HG03469 (cell line): Measurements from ENCODE around the gene P2RX4.
"Not testable (repeated sequence)": the region's sequence is repeated elsewhere in the genome, so short reads cannot be mapped to it uniquely, and the experiment has no call there.

ENCODE experiments used
- ATAC-seq: cut with Tn5 transposase; IDR thresholded peaks from one replicate; pipeline ENCODE4 v1.9.1; 2021; ENCODE audit warnings: mild to moderate bottlenecking, moderate library complexity, moderate number of reproducible peaks; ENCODE audit not compliant: unreplicated experiment

The P2RX4 gene

GRCh38 chr12:121209624-121210572 lies at the start of gene P2RX4:
P2RX4 (plus strand) TSS chr12:121210129; CDS start chr12:121210165, 36 bp downstream.
- peak; percentile 70 for ATAC-seq

- ATAC-seq: no peak
Observed at GRCh38 chr12:121162384-121162783, 47.5 kb upstream of the P2RX4 start.

DNA sequence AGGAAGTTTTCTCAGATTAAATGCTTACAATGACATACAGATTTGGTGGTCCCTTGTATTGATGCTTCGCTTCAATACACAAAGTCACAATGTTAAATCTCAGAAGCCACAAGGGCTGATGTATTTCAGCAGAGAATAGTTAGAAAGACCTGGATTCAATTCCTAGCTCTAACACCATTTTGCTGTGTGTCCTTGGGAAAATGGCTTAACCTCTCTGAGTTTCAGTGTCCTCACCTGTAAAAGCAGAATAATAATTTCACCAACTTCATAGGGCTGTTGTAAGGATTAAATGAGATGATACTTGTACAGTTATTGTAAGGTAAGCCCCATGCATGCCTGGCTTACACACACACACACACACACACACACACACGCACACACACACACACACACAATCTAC lies 46.9 kb upstream of the P2RX4 start:
- ATAC-seq: no peak

GRCh38 chr12:121164839-121165238 lies 45.1 kb upstream of the P2RX4 start:
- not testable (repeated sequence) for ATAC-seq

DNA sequence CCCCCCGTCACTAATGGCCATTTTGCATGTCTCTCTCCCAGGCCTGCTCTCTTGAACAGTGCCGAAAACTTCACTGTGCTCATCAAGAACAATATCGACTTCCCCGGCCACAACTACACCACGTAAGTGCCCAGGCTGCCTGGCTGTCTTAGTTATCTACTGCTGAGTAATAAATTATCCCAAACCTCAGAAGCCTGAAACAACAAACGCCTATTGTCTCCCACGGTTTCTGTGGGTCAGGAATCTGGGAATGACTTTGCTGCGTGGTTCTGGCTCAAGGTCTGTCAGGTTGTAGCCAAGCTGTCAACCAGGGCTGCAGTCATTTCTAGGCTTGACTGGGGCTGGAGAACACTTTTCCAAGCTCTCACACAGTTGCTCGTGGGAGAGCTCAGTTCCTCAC lies 44.6 kb upstream of the P2RX4 start:
- ATAC-seq: no peak

DNA sequence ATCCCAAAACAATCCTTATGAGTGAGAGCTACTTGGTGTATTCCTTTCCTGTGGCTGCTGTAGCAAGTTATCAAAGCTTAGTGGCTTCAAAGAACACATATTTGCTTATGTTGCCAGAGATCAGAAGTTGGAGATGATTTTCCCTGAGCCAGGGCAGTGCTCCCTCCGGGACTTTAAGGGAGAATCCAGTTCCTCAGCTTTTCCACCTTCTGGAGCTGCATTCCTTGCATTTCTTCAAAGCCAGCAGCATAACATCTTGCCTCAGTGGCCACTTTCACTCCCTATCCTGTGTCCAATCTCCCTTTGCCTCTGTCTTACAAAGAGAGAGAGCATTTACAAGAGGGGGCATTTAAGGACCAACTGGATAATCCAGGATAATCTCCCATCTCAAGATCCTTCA lies 43.6 kb upstream of the P2RX4 start:
- ATAC-seq: no peak

- no peak for ATAC-seq
Observed at GRCh38 chr12:121167232-121167820, 42.6 kb upstream of the P2RX4 start.

DNA sequence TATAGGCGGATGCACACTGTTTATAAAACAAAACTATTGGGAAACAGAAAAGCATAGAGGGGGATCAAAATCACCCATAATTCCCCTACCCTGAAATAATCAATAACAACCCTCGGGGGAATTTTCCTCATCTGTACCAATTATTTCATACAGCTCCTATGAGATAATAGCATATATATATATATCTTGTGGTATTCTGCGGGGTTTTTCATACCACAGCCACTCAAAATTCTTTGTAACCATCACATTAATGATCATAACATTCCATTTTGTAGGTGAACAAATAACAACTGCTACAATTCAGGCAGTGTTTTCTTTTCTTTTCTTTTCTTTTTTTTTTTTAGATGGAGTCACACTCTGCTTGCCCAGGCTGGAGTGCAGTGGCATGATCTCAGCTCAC lies 42.0 kb upstream of the P2RX4 start:
- no peak for ATAC-seq

DNA sequence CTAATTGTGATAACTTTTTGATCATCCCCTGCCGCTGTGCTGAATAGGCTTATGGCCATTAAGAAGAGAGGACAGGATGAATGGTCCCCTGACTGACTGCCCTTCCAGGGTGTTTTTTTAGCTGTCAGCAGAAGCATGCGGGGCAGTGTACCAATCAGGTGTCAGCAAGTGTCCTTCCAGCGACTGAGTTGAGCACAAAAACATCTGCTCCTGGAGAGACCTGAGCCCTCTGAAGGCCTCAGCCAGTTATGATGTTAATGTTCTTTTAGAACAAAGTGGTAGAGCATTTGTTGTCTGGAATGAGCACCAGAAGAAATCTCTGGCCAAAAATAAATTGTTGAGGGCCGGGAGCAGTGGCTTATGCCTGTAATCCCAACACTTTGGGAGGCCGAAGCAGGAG lies 39.8 kb upstream of the P2RX4 start:
- ATAC-seq: no peak

DNA sequence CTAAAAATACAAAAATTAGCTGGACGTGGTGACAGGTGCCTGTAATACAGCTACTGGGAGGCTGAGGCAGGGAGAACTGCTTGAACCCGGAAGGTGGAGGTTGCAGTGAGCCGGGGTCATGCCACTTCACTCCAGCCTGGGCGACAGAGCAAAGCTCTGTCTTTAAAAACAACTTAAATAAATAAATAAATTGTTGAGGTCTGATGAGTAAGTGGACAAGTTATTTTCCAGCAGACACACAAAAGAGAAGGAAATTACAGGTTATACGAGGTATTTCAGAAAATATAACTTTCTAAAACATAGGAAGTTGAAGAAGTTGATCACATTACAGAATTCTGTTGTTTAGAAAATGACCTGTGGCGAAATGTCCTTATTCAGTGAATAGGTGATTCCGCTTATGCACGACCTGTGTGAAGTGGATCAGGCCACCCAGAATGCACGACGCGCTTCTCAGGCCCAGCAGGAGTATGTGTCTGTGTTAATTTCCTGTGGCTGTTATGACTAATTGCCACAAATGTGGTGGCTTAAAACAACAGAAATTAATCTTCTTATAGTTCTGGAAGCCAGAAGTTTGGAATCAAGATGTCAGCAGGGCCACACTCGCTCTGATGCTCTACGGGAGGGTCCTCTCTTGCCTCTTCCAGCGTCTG lies 39.2 kb upstream of the P2RX4 start:
- no peak for ATAC-seq

- no peak for ATAC-seq
Observed at GRCh38 chr12:121172145-121172544, 37.8 kb upstream of the P2RX4 start.

DNA sequence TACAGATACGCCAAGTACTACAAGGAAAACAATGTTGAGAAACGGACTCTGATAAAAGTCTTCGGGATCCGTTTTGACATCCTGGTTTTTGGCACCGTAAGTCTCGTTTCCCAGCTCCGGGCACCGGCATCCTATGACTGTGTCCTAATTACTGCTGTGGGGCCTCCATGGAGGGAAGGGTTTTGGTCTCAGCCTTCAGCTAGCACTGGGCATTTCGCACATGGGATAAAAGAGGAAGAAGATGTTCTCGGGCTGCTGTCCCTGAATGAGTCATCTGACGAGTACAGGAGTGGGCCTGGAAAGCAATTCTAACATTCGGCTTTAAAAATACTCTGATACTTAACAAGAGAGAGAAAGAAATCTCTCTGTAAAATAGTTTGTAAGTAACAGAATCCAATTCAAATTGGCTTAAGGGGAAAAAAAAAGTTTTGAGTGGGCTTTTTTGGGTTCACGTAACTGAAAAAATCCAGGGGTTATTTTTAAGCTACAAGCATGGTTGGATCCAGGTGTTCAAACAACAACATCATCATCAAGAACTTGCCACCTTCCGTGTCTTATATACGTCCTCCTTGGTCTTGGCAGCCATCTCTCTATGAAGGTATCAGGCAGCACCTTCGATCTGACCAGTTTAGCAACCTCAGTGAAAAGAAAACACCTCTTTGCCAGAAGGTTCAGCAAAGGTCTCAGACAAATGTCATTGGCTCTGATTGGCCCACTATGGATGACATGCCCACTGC lies 34.4 kb upstream of the P2RX4 start:
- no peak for ATAC-seq

DNA sequence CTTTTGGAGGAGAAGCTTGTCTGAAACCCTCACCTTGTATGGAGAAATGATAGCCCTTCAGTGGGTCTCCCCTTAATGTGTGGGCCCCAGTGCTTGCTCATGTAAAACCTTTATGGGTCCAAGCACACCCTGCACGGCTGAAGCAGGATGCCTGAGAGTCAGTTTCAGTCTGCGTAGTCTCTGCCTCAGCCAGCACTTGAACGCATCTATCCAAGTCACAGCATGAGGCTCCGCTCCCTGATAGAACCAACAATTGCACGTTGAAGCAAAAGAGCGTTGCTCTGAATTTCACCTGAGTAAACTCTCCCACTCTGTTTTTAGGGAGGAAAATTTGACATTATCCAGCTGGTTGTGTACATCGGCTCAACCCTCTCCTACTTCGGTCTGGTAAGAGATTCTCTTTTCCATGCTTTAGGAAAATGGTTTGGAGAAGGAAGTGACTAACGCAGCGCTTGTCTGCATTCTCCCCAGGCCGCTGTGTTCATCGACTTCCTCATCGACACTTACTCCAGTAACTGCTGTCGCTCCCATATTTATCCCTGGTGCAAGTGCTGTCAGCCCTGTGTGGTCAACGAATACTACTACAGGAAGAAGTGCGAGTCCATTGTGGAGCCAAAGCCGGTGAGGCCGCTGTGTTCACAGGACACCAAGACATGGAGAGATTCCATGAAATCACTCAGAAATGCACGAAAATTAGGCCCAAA lies 33.0 kb upstream of the P2RX4 start:
- ATAC-seq: no peak

DNA sequence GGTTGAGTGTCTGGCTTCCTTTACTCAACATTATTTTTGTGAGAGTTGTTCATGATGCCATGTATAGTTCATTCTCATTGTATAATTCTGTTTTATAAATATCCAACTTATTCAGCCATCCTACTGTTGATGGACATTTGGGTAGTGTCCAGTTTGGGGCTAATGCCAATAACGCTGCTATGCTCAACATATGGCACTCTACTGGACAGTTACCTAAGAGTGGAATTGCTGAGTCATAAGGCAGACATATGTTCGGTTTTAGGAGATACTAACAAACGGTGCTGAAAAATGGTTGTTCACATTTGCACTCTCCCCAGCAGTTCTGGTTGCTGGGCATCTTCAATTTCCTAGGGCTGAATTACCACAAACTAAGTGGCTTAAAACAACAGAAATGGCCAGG lies 28.7 kb upstream of the P2RX4 start:
- ATAC-seq: no peak

GRCh38 chr12:121182222-121182893 lies 27.6 kb upstream of the P2RX4 start:
- ATAC-seq: no peak

DNA sequence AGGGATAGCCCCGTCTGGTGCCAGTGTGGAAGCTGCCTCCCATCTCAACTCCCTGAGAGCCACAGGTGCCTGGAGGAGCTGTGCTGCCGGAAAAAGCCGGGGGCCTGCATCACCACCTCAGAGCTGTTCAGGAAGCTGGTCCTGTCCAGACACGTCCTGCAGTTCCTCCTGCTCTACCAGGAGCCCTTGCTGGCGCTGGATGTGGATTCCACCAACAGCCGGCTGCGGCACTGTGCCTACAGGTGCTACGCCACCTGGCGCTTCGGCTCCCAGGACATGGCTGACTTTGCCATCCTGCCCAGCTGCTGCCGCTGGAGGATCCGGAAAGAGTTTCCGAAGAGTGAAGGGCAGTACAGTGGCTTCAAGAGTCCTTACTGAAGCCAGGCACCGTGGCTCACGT lies 25.5 kb upstream of the P2RX4 start:
- ATAC-seq: no peak

- no peak for ATAC-seq
Observed at GRCh38 chr12:121184984-121185889, 24.7 kb upstream of the P2RX4 start.

DNA sequence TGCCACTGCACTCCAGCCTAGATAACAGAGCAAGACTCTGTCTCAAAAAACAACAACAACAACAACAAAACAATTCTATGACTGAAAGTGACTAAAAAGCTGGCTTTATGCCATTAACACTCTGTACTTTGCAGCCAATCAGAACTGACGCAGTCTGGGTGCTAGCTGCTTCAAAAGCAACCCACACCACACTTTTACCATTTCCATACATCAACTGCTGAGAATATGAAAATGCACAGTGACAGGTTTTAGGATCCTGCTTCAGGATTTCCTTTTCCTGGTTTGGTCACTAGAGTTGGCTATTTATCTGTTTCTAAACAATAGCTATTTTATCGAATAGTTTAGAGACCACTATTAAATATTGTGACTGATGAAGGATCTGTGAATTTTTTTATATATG lies 23.1 kb upstream of the P2RX4 start:
- no peak for ATAC-seq

- no peak for ATAC-seq
Observed at GRCh38 chr12:121187501-121187900, 22.4 kb upstream of the P2RX4 start.
